BE2C (cell line): ENCODE measurements around the gene ZNF283. TPM values are rescaled to one million over a fixed set of nuclear protein-coding genes. Genes with fewer than 3 reads are reported as not detected.

Experiments used
- DNase-seq: peaks from one replicate; pipeline ENCODE4 v3.0.0-alpha.2; 2020
- H3K27me3 ChIP-seq: fragments of 250-450 bp; sonication (Bioruptor Pico); 2 replicates; pipeline ENCODE4 v1.5.1; 2020; ENCODE audit warnings: mild to moderate bottlenecking
- H3K36me3 ChIP-seq: fragments of 250-450 bp; sonication (Bioruptor Pico); 2 replicates; pipeline ENCODE4 v1.5.1; 2020; ENCODE audit warnings: mild to moderate bottlenecking
- H3K4me1 ChIP-seq: fragments of 250-450 bp; sonication (Bioruptor Pico); 2 replicates; pipeline ENCODE4 v1.5.1; 2020
- H3K4me3 ChIP-seq: 2 replicates; pipeline ENCODE4 v1.5.1; 2011; ENCODE audit warnings: low read depth, low read length
- H3K9me3 ChIP-seq: fragments of 250-450 bp; sonication (Bioruptor Pico); 2 replicates; pipeline ENCODE4 v1.5.1; 2020
- CTCF ChIP-seq: IDR thresholded peaks from 2 replicates; pipeline ENCODE4 v1.5.1; 2012; ENCODE audit warnings: mild to moderate bottlenecking, low read depth, low read length
- polyA plus RNA-seq: library from polyadenylated mRNA; unstranded; fragments of >200 nt; gene quantifications from one replicate; pipeline ENCODE4 v1.2.1, GENCODE V29; 2012; ENCODE audit warnings: low read depth, missing spikeins; ENCODE audit not compliant: insufficient read length, insufficient read depth

The ZNF283 gene
- polyA plus RNA-seq = 2.0 TPM

- Histone ChIP-seq H3K27me3 (no peaks in the 10 kb centered on the region), H3K4me3 (peak within 1 kb of the TSS; percentile 77), H3K36me3 (peaks cover 17% of the 10 kb centered on the region), H3K9me3 (peaks cover 4% of the 10 kb centered on the region; the same call in 1 of the 2 replicates), H3K4me1 (no peaks in the 10 kb centered on the region)
- TF ChIP-seq CTCF = no peak
- DNase-seq = peak; percentile 92
Observed at GRCh38 chr19:43826787-43827754, at the start of gene ZNF283. Gene ZNF283 (plus strand): TSS chr19:43827321. CDS start chr19:43833505, 6,184 bp downstream.

- DNase-seq = no peak
- Histone ChIP-seq H3K36me3 (no peaks in the 10 kb centered on the region), H3K4me3 (no peak overlapping the region), H3K4me1 (no peaks in the 10 kb centered on the region), H3K9me3 (no peaks in the 10 kb centered on the region), H3K27me3 (0 out of 2 replicates have a peak, but pooled peaks cover 6% of the 10 kb centered on the region)
- no peak for TF ChIP-seq CTCF
Observed at GRCh38 chr19:43778651-43779050, 48.5 kb upstream of the ZNF283 start.

GRCh38 chr19:43779147-43779819 is 47.8 kb upstream of the ZNF283 start:
- TF ChIP-seq CTCF = no peak
- no peaks in the 10 kb centered on the region for H3K4me1 ChIP-seq
- no peak for DNase-seq

GRCh38 chr19:43779820-43780219 is 47.3 kb upstream of the ZNF283 start:
- Histone ChIP-seq H3K27me3 (no peaks in the 10 kb centered on the region), H3K4me3 (no peak overlapping the region), H3K4me1 (no peaks in the 10 kb centered on the region), H3K36me3 (no peaks in the 10 kb centered on the region), H3K9me3 (no peaks in the 10 kb centered on the region)
- no peak for TF ChIP-seq CTCF
- DNase-seq = no peak

More at GRCh38 chr19:43779147-43779819, 47.8 kb upstream of the ZNF283 start:
- no peaks in the 10 kb centered on the region for H3K27me3 ChIP-seq
- H3K36me3 ChIP-seq = no peaks in the 10 kb centered on the region
- no peak overlapping the region for H3K4me3 ChIP-seq
- H3K9me3 ChIP-seq = no peaks in the 10 kb centered on the region

- no peak for TF ChIP-seq CTCF
- H3K27me3 ChIP-seq = no peaks in the 10 kb centered on the region
- no peak within 1 kb of the TSS for H3K4me3 ChIP-seq
- H3K9me3 ChIP-seq = no peaks in the 10 kb centered on the region
- H3K36me3 ChIP-seq = no peaks in the 10 kb centered on the region
- no peaks in the 10 kb centered on the region for H3K4me1 ChIP-seq
- DNase-seq = no peak
Observed at GRCh38 chr19:43780706-43781525, 46.2 kb upstream of the ZNF283 start, which contains the start of gene KCNN4. Gene KCNN4 (minus strand): TSS chr19:43780973. CDS start chr19:43780861, 112 bp downstream.
